Stimulated activated naive B cell treated with anti-CD40 and anti-IgM and Interleukin-4, amounts not matched to agents 10 μg/mL and 1 μg/mL and 100 μg/mL, for 72 hours (primary cell): ENCODE results near the gene UNK.
"Not testable (repeated sequence)": the region's sequence is repeated elsewhere in the genome, so short reads cannot be mapped to it uniquely, and the experiment has no call there.

Experiments
- ATAC-seq, 2 donors: fragments of 150-1000 bp; cut with Tn5 transposase; replicated peaks; 2 replicates each; pipeline ENCODE4 v1.10.0; 2021; ENCODE audit warnings: moderate library complexity in 1 of 2
- DNase-seq: peaks from one replicate; pipeline ENCODE4 v3.0.0; 2021
- H3K27ac Mint-ChIP-seq: one replicate; pipeline ENCODE4 v1.8.0; 2022; ENCODE audit warnings: mild to moderate bottlenecking, mixed read lengths
- H3K27me3 Mint-ChIP-seq, 2 donors: one replicate each; pipeline ENCODE4 v1.8.0; 2022; ENCODE audit warnings: mixed read lengths in 2 of 2
- H3K36me3 Mint-ChIP-seq, 2 donors: one replicate each; pipeline ENCODE4 v1.8.0; 2022; ENCODE audit warnings: mixed read lengths in 2 of 2, mild to moderate bottlenecking in 1 of 2
- H3K4me1 Mint-ChIP-seq, 2 donors: one replicate each; pipeline ENCODE4 v1.8.0; 2022; ENCODE audit warnings: mixed read lengths in 2 of 2, mild to moderate bottlenecking in 1 of 2
- H3K4me3 Mint-ChIP-seq, 2 donors: one replicate each; pipeline ENCODE4 v1.8.0; 2022; ENCODE audit warnings: mild to moderate bottlenecking in 2 of 2, mixed read lengths in 2 of 2, moderate library complexity in 1 of 2
- H3K9me3 Mint-ChIP-seq, 2 donors: one replicate each; pipeline ENCODE4 v1.8.0; 2022; ENCODE audit warnings: mixed read lengths in 2 of 2, mild to moderate bottlenecking in 1 of 2

UNK gene

GRCh38 chr17:75759457-75759856, 25.1 kb upstream of the UNK start:
- H3K27ac Mint-ChIP-seq: no peak overlapping the region
- no peak overlapping the region for H3K4me3 Mint-ChIP-seq
- H3K4me1 Mint-ChIP-seq: peaks cover 15 to 30% of the 10 kb centered on the region in 2 donors
- H3K9me3 Mint-ChIP-seq: no peaks in the 10 kb centered on the region
- ATAC-seq (no peak), DNase-seq (no peak)
- H3K27me3 Mint-ChIP-seq: no peaks in the 10 kb centered on the region
- H3K36me3 Mint-ChIP-seq: peaks cover 7 to 15% of the 10 kb centered on the region in 2 donors

- not testable (repeated sequence) for H3K4me3 Mint-ChIP-seq, H3K27me3 Mint-ChIP-seq, H3K9me3 Mint-ChIP-seq, DNase-seq, H3K27ac Mint-ChIP-seq, ATAC-seq
- H3K4me1 Mint-ChIP-seq: peaks cover 10 to 27% of the 10 kb centered on the region in 2 donors
- peaks cover 7 to 15% of the 10 kb centered on the region in 2 donors for H3K36me3 Mint-ChIP-seq
These were observed 24.5 kb upstream of the UNK start for GRCh38 chr17:75759978-75760640.

GRCh38 chr17:75762513-75763268, 21.9 kb upstream of the UNK start:
- Mint-ChIP-seq H3K36me3 (peaks cover 6 to 15% of the 10 kb centered on the region in 2 donors), H3K27ac (peak overlapping the region; percentile 20), H3K4me1 (peaks cover 16 to 32% of the 10 kb centered on the region in 2 donors), H3K27me3 (no peaks in the 10 kb centered on the region), H3K9me3 (no peaks in the 10 kb centered on the region), H3K4me3 (peak overlapping the region; percentile 39 to 53)
- DNase-seq (no peak), ATAC-seq (no peak)

GRCh38 chr17:75763269-75763607, 21.4 kb upstream of the UNK start:
- H3K27ac Mint-ChIP-seq: no peak overlapping the region
- DNase-seq (no peak), ATAC-seq (no peak)
- peaks cover 16 to 32% of the 10 kb centered on the region in 2 donors for H3K4me1 Mint-ChIP-seq
- H3K36me3 Mint-ChIP-seq: peaks cover 4 to 15% of the 10 kb centered on the region in 2 donors
- peak overlapping the region; percentile 11 to 39 for H3K4me3 Mint-ChIP-seq
- no peaks in the 10 kb centered on the region for H3K27me3 Mint-ChIP-seq
- no peaks in the 10 kb centered on the region for H3K9me3 Mint-ChIP-seq

GRCh38 chr17:75763613-75764416, 20.8 kb upstream of the UNK start:
- Mint-ChIP-seq H3K4me1 (peaks cover 15 to 32% of the 10 kb centered on the region in 2 donors), H3K27me3 (no peaks in the 10 kb centered on the region), H3K27ac (peak overlapping the region; percentile 47), H3K9me3 (no peaks in the 10 kb centered on the region), H3K36me3 (peaks cover 3 to 13% of the 10 kb centered on the region in 2 donors), H3K4me3 (peak overlapping the region; percentile 86)
- DNase-seq (no peak), ATAC-seq (no peak)

- H3K27ac Mint-ChIP-seq: peak overlapping the region; percentile 93
- H3K27me3 Mint-ChIP-seq: no peaks in the 10 kb centered on the region
- DNase-seq (no peak), ATAC-seq (no peak)
- peak overlapping the region; percentile 86 for H3K4me3 Mint-ChIP-seq
- H3K4me1 Mint-ChIP-seq: peaks cover 15 to 32% of the 10 kb centered on the region in 2 donors
- no peaks in the 10 kb centered on the region for H3K9me3 Mint-ChIP-seq
- H3K36me3 Mint-ChIP-seq: peaks cover 1 to 7% of the 10 kb centered on the region in 2 donors
These were observed 20.2 kb upstream of the UNK start for GRCh38 chr17:75764417-75764710.

- H3K4me3 Mint-ChIP-seq: peak within 1 kb of the TSS; percentile 86
- peaks cover 15 to 32% of the 10 kb centered on the region in 2 donors for H3K4me1 Mint-ChIP-seq
- no peaks in the 10 kb centered on the region for H3K9me3 Mint-ChIP-seq
- H3K36me3 Mint-ChIP-seq: peaks cover 1 to 6% of the 10 kb centered on the region in 2 donors
- peak; percentile 94 to 95 for ATAC-seq
- peak; percentile 66 for DNase-seq
- H3K27ac Mint-ChIP-seq: peak within 1 kb of the TSS; percentile 93
- no peaks in the 10 kb centered on the region for H3K27me3 Mint-ChIP-seq
These were observed 19.7 kb upstream of the UNK start, which contains the start of gene GALK1 for GRCh38 chr17:75764711-75765421. TSS of gene GALK1 (minus strand) at chr17:75765192. CDS start at chr17:75765136, 56 bp downstream.

GRCh38 chr17:75765981-75766380, 18.6 kb upstream of the UNK start:
- no peaks in the 10 kb centered on the region for H3K9me3 Mint-ChIP-seq
- no peaks in the 10 kb centered on the region for H3K27me3 Mint-ChIP-seq
- ATAC-seq (no peak), DNase-seq (no peak)
- peaks cover 1 to 6% of the 10 kb centered on the region in 2 donors for H3K36me3 Mint-ChIP-seq
- peak overlapping the region in 1 of 2 donors; percentile 48 for H3K4me3 Mint-ChIP-seq
- peaks cover 15 to 32% of the 10 kb centered on the region in 2 donors for H3K4me1 Mint-ChIP-seq
- peak overlapping the region; percentile 79 for H3K27ac Mint-ChIP-seq

GRCh38 chr17:75767881-75768280, 16.7 kb upstream of the UNK start:
- DNase-seq: no peak
- ATAC-seq: no peak
- Mint-ChIP-seq H3K4me3 (no peak overlapping the region), H3K27ac (no peak overlapping the region), H3K4me1 (peaks cover 15 to 32% of the 10 kb centered on the region in 2 donors), H3K27me3 (no peaks in the 10 kb centered on the region), H3K9me3 (no peaks in the 10 kb centered on the region), H3K36me3 (no peaks in the 10 kb centered on the region)

GRCh38 chr17:75769536-75769935, 15.1 kb upstream of the UNK start:
- Mint-ChIP-seq H3K4me3 (no peak overlapping the region), H3K36me3 (peaks cover 3% of the 10 kb centered on the region in 2 donors), H3K4me1 (peaks cover 8 to 20% of the 10 kb centered on the region in 2 donors), H3K9me3 (no peaks in the 10 kb centered on the region), H3K27ac (no peak overlapping the region), H3K27me3 (no peaks in the 10 kb centered on the region)
- no peak for ATAC-seq
- DNase-seq: no peak

GRCh38 chr17:75771334-75772281, 13.0 kb upstream of the UNK start:
- H3K27ac Mint-ChIP-seq: peak overlapping the region; percentile 51

GRCh38 chr17:75773121-75773807, 11.3 kb upstream of the UNK start:
- Mint-ChIP-seq H3K36me3 (peaks cover 25 to 38% of the 10 kb centered on the region in 2 donors), H3K9me3 (no peaks in the 10 kb centered on the region)

More at GRCh38 chr17:75771334-75772281, 13.0 kb upstream of the UNK start:
- Mint-ChIP-seq H3K9me3 (no peaks in the 10 kb centered on the region), H3K36me3 (peaks cover 11 to 23% of the 10 kb centered on the region in 2 donors), H3K4me1 (peaks cover 10 to 26% of the 10 kb centered on the region in 2 donors), H3K27me3 (no peaks in the 10 kb centered on the region), H3K4me3 (no peak overlapping the region)
- no peak for ATAC-seq
- no peak for DNase-seq

More at GRCh38 chr17:75773121-75773807, 11.3 kb upstream of the UNK start:
- peaks cover 17 to 43% of the 10 kb centered on the region in 2 donors for H3K4me1 Mint-ChIP-seq
- H3K4me3 Mint-ChIP-seq: no peak overlapping the region
- DNase-seq: no peak
- no peak for ATAC-seq
- peak overlapping the region; percentile 37 for H3K27ac Mint-ChIP-seq
- H3K27me3 Mint-ChIP-seq: no peaks in the 10 kb centered on the region
